B cell (primary cell): ENCODE results near the gene PLAAT4. TPM values are rescaled to one million over a fixed set of nuclear protein-coding genes. Genes with fewer than 3 reads are reported as not detected.

Experiments
- ATAC-seq: fragments of 200-7000 bp; cut with Tn5 transposase; one replicate; pipeline ENCODE4 v1.10.0; 2021; ENCODE audit warnings: low read depth, mild to moderate bottlenecking, moderate number of reproducible peaks, moderate library complexity
- CTCF ChIA-PET: fragments of 350-600 bp; sonication (Branson Sonifier 250); formaldehyde crosslinking; loops from one replicate; lab custom pipeline; 2021; ENCODE audit warnings: antibody characterized with exemption, inconsistent platforms; lab: Charles Lee
- POLR2A ChIA-PET: fragments of 350-600 bp; sonication (Branson Sonifier 250); formaldehyde crosslinking; loops from one replicate; lab custom pipeline; 2021; ENCODE audit warnings: antibody characterized with exemption; lab: Charles Lee
- DNase-seq: peaks from one replicate; pipeline ENCODE4 v3.0.0; 2013
- H2AFZ ChIP-seq: 2 replicates; pipeline ENCODE4 v1.6.1; 2012; ENCODE audit warnings: mild to moderate bottlenecking, low read depth, low read length; ENCODE audit not compliant: insufficient read depth, poor library complexity, severe bottlenecking
- H3K27ac ChIP-seq, 2 donors: 1 replicate in 1 of 2; 2 replicates in 1 of 2; pipeline ENCODE4 v1.5.1; 2012 to 2013; ENCODE audit warnings: low read length in 2 of 2, mild to moderate bottlenecking in 2 of 2, moderate library complexity in 1 of 2
- H3K27me3 ChIP-seq, 4 experiments: fragments of 200-600 bp in 1 of 4; sonication (generic) in 1 of 4; replicated peaks in 1 of 4; 1 replicate in 2 of 4; 2 replicates in 2 of 4; pipeline versions ENCODE4 v1.6.1 to v1.7.0; 2013 to 2016; ENCODE audit warnings: low read length in 3 of 4, mild to moderate bottlenecking in 2 of 4, mixed read lengths in 1 of 4, moderate library complexity in 1 of 4; ENCODE audit not compliant: insufficient read depth in 4 of 4, control insufficient read depth in 3 of 4; ENCODE audit errors: control extremely low read depth in 1 of 4
- H3K36me3 ChIP-seq, 2 experiments: replicated peaks in 1 of 2; 1 replicate in 1 of 2; 2 replicates in 1 of 2; pipeline versions ENCODE4 v1.6.1 to v1.7.1; 2013; ENCODE audit warnings: low read length in 1 of 2; ENCODE audit not compliant: insufficient read depth in 2 of 2, control insufficient read depth in 1 of 2; ENCODE audit errors: control extremely low read depth in 1 of 2, extremely low read depth in 1 of 2
- H3K4me1 ChIP-seq, 2 donors: fragments of 200-600 bp in 1 of 2; sonication (generic) in 1 of 2; 1 replicate in 1 of 2; 2 replicates in 1 of 2; pipeline versions ENCODE4 v1.5.1 to v1.6.1; 2013 to 2017; ENCODE audit warnings: low read length in 2 of 2; ENCODE audit not compliant: control insufficient read depth in 2 of 2, insufficient read depth in 2 of 2
- H3K4me2 ChIP-seq: replicated peaks from 2 replicates; pipeline ENCODE3; 2012; ENCODE audit warnings: mild to moderate bottlenecking, low read depth, low read length; ENCODE audit not compliant: poor library complexity, severe bottlenecking
- H3K4me3 ChIP-seq, 5 experiments: fragments of 200-600 bp in 1 of 5; sonication (generic) in 1 of 5; 1 replicate in 3 of 5; 2 replicates in 2 of 5; pipeline versions ENCODE4 v1.5.1 to v1.7.0; 2011 to 2016; ENCODE audit warnings: low read length in 4 of 5, mild to moderate bottlenecking in 4 of 5, low read depth in 2 of 5, control low read depth in 1 of 5, moderate library complexity in 1 of 5; ENCODE audit not compliant: insufficient read depth in 1 of 5; ENCODE audit errors: control extremely low read depth in 1 of 5, extremely low read depth in 1 of 5
- H3K79me2 ChIP-seq: fragments of 200-600 bp; sonication (generic); one replicate; pipeline ENCODE4 v1.6.0; 2016; ENCODE audit warnings: low read length; ENCODE audit not compliant: control insufficient read depth, insufficient read depth
- H3K9ac ChIP-seq: fragments of 200-600 bp; sonication (generic); 2 replicates; pipeline ENCODE4 v1.6.1; 2017; ENCODE audit warnings: mild to moderate bottlenecking, low read length, moderate library complexity
- H3K9me3 ChIP-seq, 3 donors: one replicate each; pipeline versions ENCODE4 v1.6.1 to v1.7.1; 2013; ENCODE audit warnings: low read length in 2 of 3; ENCODE audit not compliant: control insufficient read depth in 2 of 3, insufficient read depth in 1 of 3; ENCODE audit errors: control extremely low read depth in 1 of 3
- H4K20me1 ChIP-seq: 2 replicates; pipeline ENCODE4 v1.6.0; 2012; ENCODE audit warnings: mild to moderate bottlenecking, low read length; ENCODE audit not compliant: insufficient read depth, control insufficient read depth, poor library complexity, severe bottlenecking
- H3K27ac Mint-ChIP-seq: one replicate; pipeline ENCODE4 v1.8.0; 2021; ENCODE audit warnings: mixed read lengths
- H3K27me3 Mint-ChIP-seq: one replicate; pipeline ENCODE4 v1.8.0; 2021; ENCODE audit warnings: mixed read lengths
- H3K4me1 Mint-ChIP-seq: one replicate; pipeline ENCODE4 v1.8.0; 2021; ENCODE audit warnings: mixed read lengths
- H3K4me3 Mint-ChIP-seq: one replicate; pipeline ENCODE4 v1.8.0; 2021; ENCODE audit warnings: mixed read lengths
- H3K9me3 Mint-ChIP-seq: one replicate; pipeline ENCODE4 v1.8.0; 2022; ENCODE audit warnings: mixed read lengths; ENCODE audit not compliant: insufficient read depth
- EZH2 ChIP-seq: IDR thresholded peaks from 2 replicates; pipeline ENCODE4 v1.6.1; 2012; ENCODE audit warnings: borderline replicate concordance, low read depth, mild to moderate bottlenecking, moderate library complexity, low read length; ENCODE audit not compliant: insufficient read depth, poor library complexity, severe bottlenecking
- WGBS: methylation state at CpG from one replicate; pipeline ENCODE4 v1.1.5; 2013; ENCODE audit warnings: missing lambda C conversion rate; ENCODE audit not compliant: insufficient coverage; 5-methylcytosine and 5-hydroxymethylcytosine counted together
- intact Hi-C: fragments of 100-400 bp; cut with micrococcal nuclease; formaldehyde crosslinking; loops from one replicate; pipeline ENCODE4 v1.10.0; 2022
- polyA plus RNA-seq: library from polyadenylated mRNA; depleted of rRNA; stranded (reverse); fragments of >200 nt; gene quantifications from 2 replicates; pipeline ENCODE4 v1.2.3, GENCODE V29; 2012
- total RNA-seq, 2 donors: library from RNA; stranded (reverse); fragments of 120-200 nt in 1 of 2; gene quantifications; 1 replicate in 1 of 2; 2 replicates in 1 of 2; pipeline versions ENCODE4 v1.2.3 to v1.2.4, GENCODE V29; 2013 to 2022
- TF ChIP-seq, protein P1 (sequence below): fragments of 200-600 bp; IDR thresholded peaks from one replicate; pipeline ENCODE4 v1.8.0; 2022; ENCODE audit warnings: antibody characterized with exemption, mild to moderate bottlenecking

Gene PLAAT4
- total and polyA plus RNA-seq, 2 donors (not counting 1 experiment from before 2014, with no cell fraction given): 13.1 to 35.0 TPM

- POLR2A ChIA-PET: interaction anchor here (0.5 to 0.7 kb wide), 3 partner anchors 33 to 1688 kb away, joined by 4 to 13 read pairs (median 8); no protein-coding TSS in a partner anchor
- intact Hi-C loops: no loop called here
- DNase-seq (no peak), ATAC-seq (no peak)
- Histone ChIP-seq H4K20me1 (no peaks in the 10 kb centered on the region), H3K4me2 (no peak within 1 kb of the TSS), H3K9ac (no peak within 1 kb of the TSS), H3K4me3 (no peak within 1 kb of the TSS), H3K4me1 (peaks cover 33 to 44% of the 10 kb centered on the region in 2 donors), H3K9me3 (peaks cover 0 to 5% (median 0%) of the 10 kb centered on the region in 3 donors), H3K79me2 (no peaks in the 10 kb centered on the region), H3K36me3 (no peaks in the 10 kb centered on the region), H2AFZ (no peak within 1 kb of the TSS), H3K27ac (no peak within 1 kb of the TSS), H3K27me3 (peaks cover 0 to 4% (median 2%) of the 10 kb centered on the region in 4 experiments)
- TF ChIP-seq EZH2: no peak
- TF ChIP-seq, protein P1, sequence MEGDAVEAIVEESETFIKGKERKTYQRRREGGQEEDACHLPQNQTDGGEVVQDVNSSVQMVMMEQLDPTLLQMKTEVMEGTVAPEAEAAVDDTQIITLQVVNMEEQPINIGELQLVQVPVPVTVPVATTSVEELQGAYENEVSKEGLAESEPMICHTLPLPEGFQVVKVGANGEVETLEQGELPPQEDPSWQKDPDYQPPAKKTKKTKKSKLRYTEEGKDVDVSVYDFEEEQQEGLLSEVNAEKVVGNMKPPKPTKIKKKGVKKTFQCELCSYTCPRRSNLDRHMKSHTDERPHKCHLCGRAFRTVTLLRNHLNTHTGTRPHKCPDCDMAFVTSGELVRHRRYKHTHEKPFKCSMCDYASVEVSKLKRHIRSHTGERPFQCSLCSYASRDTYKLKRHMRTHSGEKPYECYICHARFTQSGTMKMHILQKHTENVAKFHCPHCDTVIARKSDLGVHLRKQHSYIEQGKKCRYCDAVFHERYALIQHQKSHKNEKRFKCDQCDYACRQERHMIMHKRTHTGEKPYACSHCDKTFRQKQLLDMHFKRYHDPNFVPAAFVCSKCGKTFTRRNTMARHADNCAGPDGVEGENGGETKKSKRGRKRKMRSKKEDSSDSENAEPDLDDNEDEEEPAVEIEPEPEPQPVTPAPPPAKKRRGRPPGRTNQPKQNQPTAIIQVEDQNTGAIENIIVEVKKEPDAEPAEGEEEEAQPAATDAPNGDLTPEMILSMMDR: no peak
- H3K27ac Mint-ChIP-seq: no peak within 1 kb of the TSS
- peaks cover 38% of the 10 kb centered on the region for H3K4me1 Mint-ChIP-seq
- H3K27me3 Mint-ChIP-seq: peaks cover 19% of the 10 kb centered on the region
- 98% methylated on average over 9 of the region's 13 CpGs for WGBS
- CTCF ChIA-PET: interaction anchor here (1.4 kb wide), 1 partner anchor 26 kb away, joined by 3 read pairs; no protein-coding TSS in a partner anchor
- H3K9me3 Mint-ChIP-seq: no peaks in the 10 kb centered on the region
- H3K4me3 Mint-ChIP-seq: no peak within 1 kb of the TSS
Observed at GRCh38 chr11:63563201-63564055, 26.8 kb downstream of the PLAAT4 start, which contains the start of gene PLAAT2. PLAAT2 (minus strand) TSS chr11:63563379; CDS start chr11:63563324, 55 bp downstream.
